Omental fat pad (tissue), 4 donors: ENCODE results near the gene LRRC2. TPM values are rescaled to one million over a fixed set of nuclear protein-coding genes. Genes with fewer than 3 reads are reported as not detected.
A peak's percentile ranks its signal among the peaks of the same experiment; 100 is the strongest.
"Not testable (repeated sequence)": the region's sequence is repeated elsewhere in the genome, so short reads cannot be mapped to it uniquely, and the experiment has no call there.

Source experiments
- ATAC-seq: fragments of 150-250 bp; one replicate; pipeline ENCODE4 v1.9.1; 2016; ENCODE audit warnings: mild to moderate bottlenecking, moderate library complexity; ENCODE audit not compliant: low FRiP score
- DNase-seq: peaks from one replicate; pipeline ENCODE4 v3.0.0-alpha.2; 2019; ENCODE audit warnings: low spot score
- total RNA-seq, 4 donors: library from RNA; depleted of rRNA; stranded (reverse); fragments of >200 nt; gene quantifications; one replicate each; pipeline ENCODE4 v1.1.0, GENCODE V29; 2016
- TF ChIP-seq, protein P1 (sequence below), 3 donors: fragments of 450-650 bp; IDR thresholded peaks; one replicate each; pipeline ENCODE4 v1.5.1; 2016 to 2017; ENCODE audit warnings: antibody characterized with exemption in 3 of 3, mild to moderate bottlenecking in 3 of 3, moderate library complexity in 2 of 3

LRRC2 gene
- total RNA-seq, 4 donors from 2014 or later: 2.0 to 6.9 (median 3.8) TPM

DNA sequence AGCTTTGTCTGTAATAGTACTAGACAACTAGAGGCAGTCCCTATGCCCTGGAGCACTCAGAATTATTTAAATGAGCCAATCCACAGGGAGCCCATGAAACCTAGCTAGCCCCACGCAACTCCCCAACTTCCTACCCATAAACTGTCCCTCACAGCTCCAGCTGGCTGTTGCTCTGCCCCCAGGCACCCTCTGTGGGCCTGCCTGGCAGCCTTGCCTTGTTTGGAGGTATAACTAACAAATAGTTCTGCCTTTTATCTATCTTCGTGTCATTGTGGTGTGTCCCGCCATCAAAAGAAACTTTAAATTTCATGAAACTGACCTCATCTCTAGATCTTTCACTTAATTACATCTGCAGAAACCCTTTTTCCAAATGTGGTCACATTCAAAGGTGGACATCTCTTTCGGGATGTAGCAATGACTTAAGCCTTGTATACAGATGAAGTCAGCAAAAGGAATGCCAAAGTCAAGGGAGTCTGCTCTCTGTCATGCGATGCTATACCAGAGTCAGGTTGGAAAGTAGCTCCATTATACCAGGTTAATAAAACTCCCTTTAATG is 70.1 kb downstream of the LRRC2 start:
- ATAC-seq: peak; percentile 44
- DNase-seq: no peak
- TF ChIP-seq, protein P1, sequence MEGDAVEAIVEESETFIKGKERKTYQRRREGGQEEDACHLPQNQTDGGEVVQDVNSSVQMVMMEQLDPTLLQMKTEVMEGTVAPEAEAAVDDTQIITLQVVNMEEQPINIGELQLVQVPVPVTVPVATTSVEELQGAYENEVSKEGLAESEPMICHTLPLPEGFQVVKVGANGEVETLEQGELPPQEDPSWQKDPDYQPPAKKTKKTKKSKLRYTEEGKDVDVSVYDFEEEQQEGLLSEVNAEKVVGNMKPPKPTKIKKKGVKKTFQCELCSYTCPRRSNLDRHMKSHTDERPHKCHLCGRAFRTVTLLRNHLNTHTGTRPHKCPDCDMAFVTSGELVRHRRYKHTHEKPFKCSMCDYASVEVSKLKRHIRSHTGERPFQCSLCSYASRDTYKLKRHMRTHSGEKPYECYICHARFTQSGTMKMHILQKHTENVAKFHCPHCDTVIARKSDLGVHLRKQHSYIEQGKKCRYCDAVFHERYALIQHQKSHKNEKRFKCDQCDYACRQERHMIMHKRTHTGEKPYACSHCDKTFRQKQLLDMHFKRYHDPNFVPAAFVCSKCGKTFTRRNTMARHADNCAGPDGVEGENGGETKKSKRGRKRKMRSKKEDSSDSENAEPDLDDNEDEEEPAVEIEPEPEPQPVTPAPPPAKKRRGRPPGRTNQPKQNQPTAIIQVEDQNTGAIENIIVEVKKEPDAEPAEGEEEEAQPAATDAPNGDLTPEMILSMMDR (IDR thresholded peaks at IDR 0.05): no peak

DNA sequence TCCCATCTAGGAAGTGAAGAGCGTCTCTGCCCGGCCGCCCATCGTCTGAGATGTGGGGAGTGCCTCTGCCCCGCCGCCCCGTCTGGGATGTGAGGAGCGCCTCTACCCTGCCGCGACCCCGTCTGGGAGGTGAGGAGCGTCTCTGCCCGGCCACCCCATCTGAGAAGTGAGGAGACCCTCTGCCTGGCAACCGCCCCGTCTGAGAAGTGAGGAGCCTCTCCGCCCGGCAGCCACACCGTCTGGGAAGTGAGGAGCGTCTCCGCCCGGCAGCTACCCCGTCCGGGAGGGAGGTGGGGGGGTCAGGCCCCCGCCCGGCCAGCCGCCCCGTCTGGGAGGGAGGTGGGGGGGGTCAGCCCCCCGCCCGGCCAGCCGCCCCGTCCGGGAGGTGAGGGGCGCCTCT is 71.6 kb downstream of the LRRC2 start:
- not testable (repeated sequence) for DNase-seq, ATAC-seq

DNA sequence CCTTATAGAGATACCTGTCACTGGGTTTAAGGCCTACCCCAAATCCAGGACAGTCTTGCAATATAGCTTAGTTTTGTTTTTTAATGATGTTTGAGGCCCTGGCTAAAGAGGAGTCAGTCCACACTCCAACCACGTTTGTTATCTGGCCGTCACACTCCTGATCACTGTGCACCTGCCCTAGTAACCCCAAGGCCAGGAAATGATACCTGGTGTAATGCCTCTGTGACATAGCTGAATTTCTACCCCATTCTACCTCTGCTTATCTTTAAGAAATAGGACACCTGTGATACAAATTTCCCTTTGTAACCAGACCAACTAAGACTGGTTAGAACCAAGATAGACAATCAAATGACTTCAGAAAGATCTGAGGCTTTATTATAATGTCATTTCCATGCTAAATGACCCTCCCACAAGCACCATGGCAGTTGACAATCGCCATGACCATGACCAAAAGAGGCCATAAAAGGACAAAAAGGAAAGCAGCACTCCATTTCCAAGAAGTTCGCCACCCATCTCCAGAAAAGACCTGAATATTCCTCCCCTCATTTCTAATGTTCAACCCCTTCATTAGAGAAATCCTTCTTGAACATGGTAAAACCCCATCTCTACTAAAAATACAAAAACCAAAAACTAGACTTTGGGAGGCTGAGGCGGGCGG is 73.1 kb downstream of the LRRC2 start:
- DNase-seq: no peak
- TF ChIP-seq, protein P1 (IDR thresholded peaks at IDR 0.05): no peak
- no peak for ATAC-seq

DNA sequence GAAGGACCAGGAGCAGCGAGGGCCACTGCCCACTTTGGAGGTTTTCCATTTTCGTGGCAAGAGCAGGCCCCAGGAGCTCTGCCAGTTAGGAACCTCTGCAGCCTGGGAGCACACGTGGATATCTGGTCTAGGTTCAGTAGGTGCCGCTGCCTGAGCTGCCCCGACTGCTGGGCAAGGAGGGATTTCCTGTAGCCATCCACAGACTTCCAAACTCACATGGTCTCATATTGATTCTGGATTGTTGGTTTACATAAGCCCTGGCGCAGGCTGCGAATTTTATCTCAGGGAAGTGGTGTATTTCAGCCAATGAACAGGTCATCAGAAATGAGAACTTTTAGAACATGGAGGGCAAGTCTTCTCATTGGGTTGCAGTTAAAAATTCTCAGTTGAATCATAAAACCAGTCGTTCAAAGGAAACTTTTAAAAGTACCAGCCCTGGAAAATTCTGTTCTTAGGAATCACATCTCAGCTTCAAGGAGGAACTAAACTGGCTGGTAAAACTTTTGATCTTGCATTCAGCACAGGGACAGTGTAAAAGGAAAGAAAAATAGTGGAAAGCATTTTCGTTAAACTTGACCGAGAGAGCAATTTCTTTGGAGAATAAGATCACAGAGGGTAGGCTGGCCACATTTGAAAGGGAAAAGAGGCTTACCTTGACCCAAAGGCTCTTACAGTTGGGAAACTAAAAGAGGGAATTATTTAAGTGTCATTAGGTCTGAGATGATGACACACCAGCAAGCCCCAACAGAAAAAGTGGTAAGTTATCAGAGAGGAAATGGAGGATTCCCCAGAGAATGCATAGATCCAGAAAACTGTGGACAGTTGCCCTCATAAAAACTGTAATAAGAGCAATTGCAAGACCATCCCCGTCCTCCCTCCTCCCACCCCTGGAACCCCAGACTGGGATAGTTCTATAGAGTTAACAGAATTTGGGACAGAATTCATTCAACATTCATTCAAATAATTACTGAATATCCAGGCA is 74.7 kb downstream of the LRRC2 start:
- TF ChIP-seq, protein P1 (IDR thresholded peaks at IDR 0.05): no peak
- DNase-seq: no peak
- no peak for ATAC-seq

DNA sequence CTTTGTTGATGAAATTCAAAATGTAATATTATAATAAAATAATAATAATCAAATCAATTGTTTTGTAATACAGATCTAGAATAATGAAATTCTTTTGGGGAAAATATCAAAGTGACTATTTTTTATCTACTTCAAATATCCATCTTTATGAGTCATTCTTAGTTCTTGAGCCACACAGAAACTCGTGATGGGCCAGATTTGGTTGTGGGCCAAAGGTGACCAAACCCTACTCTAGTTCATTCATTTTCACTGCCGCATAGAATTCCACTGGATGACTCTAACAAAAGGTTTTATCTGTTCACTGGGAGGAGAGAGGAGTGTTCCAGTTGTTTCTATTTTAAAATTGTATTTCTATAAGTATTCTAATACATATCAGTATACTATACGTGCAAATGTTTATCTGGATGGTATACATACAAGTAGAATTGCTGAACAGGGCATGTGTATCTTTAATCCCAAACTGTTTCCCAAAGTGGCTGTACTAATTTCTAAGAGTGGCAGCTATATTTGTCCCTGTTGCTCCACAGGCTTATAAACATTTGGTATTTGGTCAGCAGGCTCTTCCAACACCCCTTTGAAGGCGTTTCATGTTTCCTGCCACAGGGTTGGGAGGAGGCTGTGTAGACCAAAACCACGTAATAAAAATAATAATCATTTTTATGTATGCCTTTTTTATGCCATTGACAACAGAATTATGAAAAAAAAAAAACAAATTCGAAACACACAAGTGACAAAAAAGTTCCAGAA is 75.6 kb downstream of the LRRC2 start:
- TF ChIP-seq, protein P1 (IDR thresholded peaks at IDR 0.05): no peak
- no peak for DNase-seq
- ATAC-seq: no peak

DNA sequence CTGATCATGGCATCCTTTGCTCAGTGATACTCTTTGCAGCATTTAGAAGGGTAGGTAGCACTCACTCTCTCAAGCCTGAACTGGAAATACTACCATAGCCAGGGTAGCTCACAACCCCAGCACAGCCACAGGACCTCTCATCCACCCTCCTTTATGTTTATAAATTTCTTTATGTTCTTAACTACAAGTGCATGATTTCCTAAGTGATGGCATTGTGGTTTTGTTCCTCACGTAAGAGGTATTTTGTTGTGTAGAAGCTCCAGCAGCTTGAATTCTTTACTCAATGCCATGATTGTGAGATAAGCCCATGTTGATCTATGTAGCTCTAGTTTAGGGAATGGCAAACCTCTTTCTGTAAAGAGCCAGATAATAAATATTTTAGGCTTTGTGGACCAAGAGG is 76.2 kb downstream of the LRRC2 start:
- no peak for ATAC-seq
- no peak for DNase-seq
- TF ChIP-seq, protein P1 (IDR thresholded peaks at IDR 0.05): no peak

DNA sequence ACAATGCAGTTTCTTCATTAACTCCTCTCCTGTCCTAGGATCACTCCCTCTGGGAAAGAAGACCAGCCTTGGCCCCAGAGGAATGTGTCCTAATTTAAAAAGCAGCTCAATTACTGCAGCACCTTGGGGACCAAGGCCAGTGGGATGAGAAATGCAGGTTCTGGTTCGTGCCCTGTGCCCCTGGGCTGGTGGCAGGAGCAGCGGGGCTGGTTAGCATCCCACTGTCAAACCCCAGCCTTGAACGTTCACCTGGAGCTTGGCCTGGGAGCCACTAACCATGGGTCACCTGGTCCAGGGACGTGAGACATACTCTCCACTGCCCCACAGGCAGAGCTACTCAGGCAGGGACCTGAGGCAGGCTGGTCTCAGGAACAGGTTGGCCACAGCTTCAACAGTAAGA is 76.7 kb downstream of the LRRC2 start:
- DNase-seq: no peak
- TF ChIP-seq, protein P1 (IDR thresholded peaks at IDR 0.05): no peak
- ATAC-seq: no peak
